GM23338 (cell line): ENCODE measurements around the gene MYO5B.

Experiments
- CREB1 ChIP-seq: fragments of 250-450 bp; sonication (Bioruptor Pico); IDR thresholded peaks from 2 replicates; pipeline ENCODE4 v1.5.0; 2020; ENCODE audit warnings: low read depth, mild to moderate bottlenecking, moderate library complexity
- EZH2 ChIP-seq: fragments of 200-600 bp; sonication (generic); IDR thresholded peaks from one replicate; pipeline ENCODE4 v1.8.0; 2017; ENCODE audit warnings: antibody characterized with exemption, mild to moderate bottlenecking, low read depth; ENCODE audit not compliant: unreplicated experiment
- EZH2phosphoT487 ChIP-seq: fragments of 200-600 bp; sonication (generic); IDR thresholded peaks from one replicate; pipeline ENCODE4 v1.8.1; 2018; ENCODE audit warnings: antibody characterized with exemption; ENCODE audit not compliant: unreplicated experiment
- JUNB ChIP-seq: IDR thresholded peaks from one replicate; pipeline ENCODE4 v1.6.1; 2016; ENCODE audit warnings: antibody characterized with exemption; ENCODE audit not compliant: unreplicated experiment
- NANOG ChIP-seq: IDR thresholded peaks from 2 replicates; pipeline ENCODE4 v1.6.1; 2016; ENCODE audit warnings: antibody characterized with exemption, borderline replicate concordance
- POLR2AphosphoS5 ChIP-seq: IDR thresholded peaks from 2 replicates; pipeline ENCODE4 v1.6.1; 2016; ENCODE audit warnings: antibody characterized with exemption, low read depth
- STAT1 ChIP-seq: IDR thresholded peaks from one replicate; pipeline ENCODE4 v1.6.1; 2016; ENCODE audit warnings: antibody characterized with exemption; ENCODE audit not compliant: unreplicated experiment
- ZNF114 ChIP-seq: fragments of 250-450 bp; sonication (Bioruptor Pico); IDR thresholded peaks from 2 replicates; pipeline ENCODE4 v1.5.0; 2020; ENCODE audit warnings: mild to moderate bottlenecking, moderate library complexity
- TF ChIP-seq, protein P1 (sequence below), 2 experiments: fragments of 200-600 bp in 1 of 2; sonication (generic) in 1 of 2; conservative IDR thresholded peaks; 2 replicates each; pipeline versions ENCODE4 v1.5.1 to v1.6.1; 2016 to 2017; ENCODE audit warnings: antibody characterized with exemption in 2 of 2, low read depth in 2 of 2, mild to moderate bottlenecking in 2 of 2, moderate library complexity in 1 of 2
- TF ChIP-seq, protein P2 (sequence below): IDR thresholded peaks from one replicate; pipeline ENCODE4 v1.6.1; 2018; ENCODE audit warnings: antibody characterized with exemption; ENCODE audit not compliant: unreplicated experiment

DNA sequence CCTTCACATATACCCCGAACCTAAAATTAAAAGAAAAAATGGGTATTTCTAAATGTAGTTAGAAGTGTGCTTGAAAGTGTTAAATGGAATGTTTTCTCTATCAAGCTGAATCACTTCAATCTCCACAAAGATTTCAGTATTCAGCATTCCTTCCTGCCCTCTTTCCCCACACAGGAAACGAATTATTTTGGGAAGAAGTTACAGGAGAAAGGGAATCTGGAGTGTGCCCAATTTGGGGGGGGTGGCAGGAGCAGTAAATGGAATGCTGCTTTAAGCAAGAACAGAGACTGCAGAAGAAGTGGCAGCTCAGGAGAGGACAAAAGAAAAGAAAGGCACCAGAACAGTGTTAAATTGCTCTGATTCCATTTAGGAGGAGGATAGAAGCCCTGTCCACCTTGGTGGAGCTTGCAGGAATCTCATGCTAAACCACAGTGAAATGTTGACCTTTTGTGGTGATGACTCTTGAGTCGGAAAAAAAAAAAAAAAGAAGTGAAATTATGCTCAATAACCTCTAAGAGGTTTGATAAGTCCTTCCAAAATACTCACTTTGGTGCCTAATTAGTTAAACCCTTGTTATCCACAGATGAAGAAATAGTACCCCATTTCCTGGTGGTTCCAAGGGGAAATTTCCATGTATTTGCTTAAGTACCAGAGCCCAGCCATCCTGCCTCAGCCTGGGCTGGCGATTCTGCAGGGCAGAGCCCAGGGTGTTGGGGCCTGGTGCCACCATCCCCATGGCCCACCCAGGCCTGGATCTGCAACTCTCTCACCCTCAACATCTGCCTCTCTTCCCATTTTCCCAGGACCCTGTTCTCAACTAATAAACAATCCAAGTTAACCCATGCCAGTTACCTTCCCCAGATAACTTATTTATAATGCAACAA, 56.5 kb downstream of the MYO5B start:
- TF ChIP-seq, protein P1, sequence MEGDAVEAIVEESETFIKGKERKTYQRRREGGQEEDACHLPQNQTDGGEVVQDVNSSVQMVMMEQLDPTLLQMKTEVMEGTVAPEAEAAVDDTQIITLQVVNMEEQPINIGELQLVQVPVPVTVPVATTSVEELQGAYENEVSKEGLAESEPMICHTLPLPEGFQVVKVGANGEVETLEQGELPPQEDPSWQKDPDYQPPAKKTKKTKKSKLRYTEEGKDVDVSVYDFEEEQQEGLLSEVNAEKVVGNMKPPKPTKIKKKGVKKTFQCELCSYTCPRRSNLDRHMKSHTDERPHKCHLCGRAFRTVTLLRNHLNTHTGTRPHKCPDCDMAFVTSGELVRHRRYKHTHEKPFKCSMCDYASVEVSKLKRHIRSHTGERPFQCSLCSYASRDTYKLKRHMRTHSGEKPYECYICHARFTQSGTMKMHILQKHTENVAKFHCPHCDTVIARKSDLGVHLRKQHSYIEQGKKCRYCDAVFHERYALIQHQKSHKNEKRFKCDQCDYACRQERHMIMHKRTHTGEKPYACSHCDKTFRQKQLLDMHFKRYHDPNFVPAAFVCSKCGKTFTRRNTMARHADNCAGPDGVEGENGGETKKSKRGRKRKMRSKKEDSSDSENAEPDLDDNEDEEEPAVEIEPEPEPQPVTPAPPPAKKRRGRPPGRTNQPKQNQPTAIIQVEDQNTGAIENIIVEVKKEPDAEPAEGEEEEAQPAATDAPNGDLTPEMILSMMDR (conservative IDR thresholded peaks at IDR 0.05; ENCODE audit: low read depth in 2 of 2): no peak
- TF ChIP-seq NANOG (no peak), EZH2 (no peak), ZNF114 (CRISPR knock-in tag) (no peak), POLR2AphosphoS5 (no peak), EZH2phosphoT487 (no peak), STAT1 (no peak), CREB1 (no peak), JUNB (no peak)
- TF ChIP-seq, protein P2, sequence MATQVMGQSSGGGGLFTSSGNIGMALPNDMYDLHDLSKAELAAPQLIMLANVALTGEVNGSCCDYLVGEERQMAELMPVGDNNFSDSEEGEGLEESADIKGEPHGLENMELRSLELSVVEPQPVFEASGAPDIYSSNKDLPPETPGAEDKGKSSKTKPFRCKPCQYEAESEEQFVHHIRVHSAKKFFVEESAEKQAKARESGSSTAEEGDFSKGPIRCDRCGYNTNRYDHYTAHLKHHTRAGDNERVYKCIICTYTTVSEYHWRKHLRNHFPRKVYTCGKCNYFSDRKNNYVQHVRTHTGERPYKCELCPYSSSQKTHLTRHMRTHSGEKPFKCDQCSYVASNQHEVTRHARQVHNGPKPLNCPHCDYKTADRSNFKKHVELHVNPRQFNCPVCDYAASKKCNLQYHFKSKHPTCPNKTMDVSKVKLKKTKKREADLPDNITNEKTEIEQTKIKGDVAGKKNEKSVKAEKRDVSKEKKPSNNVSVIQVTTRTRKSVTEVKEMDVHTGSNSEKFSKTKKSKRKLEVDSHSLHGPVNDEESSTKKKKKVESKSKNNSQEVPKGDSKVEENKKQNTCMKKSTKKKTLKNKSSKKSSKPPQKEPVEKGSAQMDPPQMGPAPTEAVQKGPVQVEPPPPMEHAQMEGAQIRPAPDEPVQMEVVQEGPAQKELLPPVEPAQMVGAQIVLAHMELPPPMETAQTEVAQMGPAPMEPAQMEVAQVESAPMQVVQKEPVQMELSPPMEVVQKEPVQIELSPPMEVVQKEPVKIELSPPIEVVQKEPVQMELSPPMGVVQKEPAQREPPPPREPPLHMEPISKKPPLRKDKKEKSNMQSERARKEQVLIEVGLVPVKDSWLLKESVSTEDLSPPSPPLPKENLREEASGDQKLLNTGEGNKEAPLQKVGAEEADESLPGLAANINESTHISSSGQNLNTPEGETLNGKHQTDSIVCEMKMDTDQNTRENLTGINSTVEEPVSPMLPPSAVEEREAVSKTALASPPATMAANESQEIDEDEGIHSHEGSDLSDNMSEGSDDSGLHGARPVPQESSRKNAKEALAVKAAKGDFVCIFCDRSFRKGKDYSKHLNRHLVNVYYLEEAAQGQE: no peak
